ENCODE results near the gene SESN2.

Gene SESN2

GRCh38 chr1:28259252-28259933 lies at the start of gene SESN2:
Gene SESN2 (plus strand): TSS chr1:28259518. CDS start chr1:28259848, 330 bp downstream.
- H3K27ac ChIP-seq (ENCODE audit: low read depth, low read length) = peak within 1 kb of the TSS; percentile 96
- H3K36me3 ChIP-seq (ENCODE audit: control insufficient read depth, insufficient read depth, low read length) = no peaks in the 10 kb centered on the region
- H3K27me3 ChIP-seq (ENCODE audit: control insufficient read depth, insufficient read depth, low read length) = no peaks in the 10 kb centered on the region
- H3K9me3 ChIP-seq (ENCODE audit: control insufficient read depth, insufficient read depth, low read depth, low read length) = no peaks in the 10 kb centered on the region
- H3K4me1 ChIP-seq (ENCODE audit: control insufficient read depth, insufficient read depth, low read length) = peaks cover 28% of the 10 kb centered on the region
- peak within 1 kb of the TSS; percentile 94 for H3K9ac ChIP-seq (ENCODE audit: low read length)
- peak within 1 kb of the TSS; percentile 95 for H3K4me3 ChIP-seq (ENCODE audit: low read depth, low read length)

DNA sequence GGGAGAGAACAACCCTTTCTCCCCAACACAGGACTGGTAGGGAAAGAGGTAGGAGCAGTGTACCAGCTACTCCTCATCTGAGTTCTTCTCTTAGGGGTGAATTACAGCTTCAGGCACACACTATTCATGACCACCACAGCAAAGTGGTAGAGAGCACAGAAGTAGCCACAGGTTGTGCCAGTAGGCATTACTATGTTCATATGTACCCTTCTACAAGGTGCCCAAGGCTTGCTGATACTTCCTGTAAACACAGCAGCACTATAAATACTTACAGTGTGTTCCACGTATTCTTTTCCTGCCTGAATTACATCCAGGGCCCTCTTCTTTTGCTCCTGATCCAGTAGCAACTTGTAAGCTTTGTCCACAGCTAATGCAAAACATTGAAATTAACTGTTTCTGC lies 49.6 kb upstream of the SESN2 start:
- peaks cover 59% of the 10 kb centered on the region for H3K36me3 ChIP-seq (ENCODE audit: control insufficient read depth, insufficient read depth, low read length)

DNA sequence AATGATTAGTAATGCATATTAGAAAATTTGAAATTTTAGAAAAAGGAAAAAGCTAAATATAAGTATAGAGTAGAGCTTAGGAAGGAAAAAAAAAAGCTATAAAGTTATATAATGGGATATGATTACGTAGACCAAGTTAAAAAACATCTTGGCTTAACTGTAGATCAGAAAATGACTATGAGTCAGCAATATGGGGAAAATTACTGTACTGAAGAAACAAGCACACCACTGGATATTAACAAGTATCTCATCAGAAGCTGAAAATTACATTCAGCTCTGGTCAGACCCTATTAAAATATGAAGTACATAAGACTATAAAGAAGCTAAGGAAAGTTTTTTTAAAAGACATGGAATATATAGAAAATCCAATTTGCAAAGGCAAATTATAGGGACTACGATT lies 46.0 kb upstream of the SESN2 start:
- Histone ChIP-seq H3K4me1 (ENCODE audit: control insufficient read depth, insufficient read depth, low read length) (no peaks in the 10 kb centered on the region), H3K9me3 (ENCODE audit: control insufficient read depth, insufficient read depth, low read depth, low read length) (no peaks in the 10 kb centered on the region), H3K36me3 (ENCODE audit: control insufficient read depth, insufficient read depth, low read length) (peaks cover 41% of the 10 kb centered on the region), H3K27me3 (ENCODE audit: control insufficient read depth, insufficient read depth, low read length) (no peaks in the 10 kb centered on the region), H3K27ac (ENCODE audit: low read depth, low read length) (no peak overlapping the region), H3K9ac (ENCODE audit: low read length) (no peak overlapping the region), H3K4me3 (ENCODE audit: low read depth, low read length) (no peak overlapping the region)

More for the DNA sequence above, 49.6 kb upstream of the SESN2 start:
- Histone ChIP-seq H3K9me3 (ENCODE audit: control insufficient read depth, insufficient read depth, low read depth, low read length) (no peaks in the 10 kb centered on the region), H3K4me1 (ENCODE audit: control insufficient read depth, insufficient read depth, low read length) (no peaks in the 10 kb centered on the region), H3K27me3 (ENCODE audit: control insufficient read depth, insufficient read depth, low read length) (no peaks in the 10 kb centered on the region), H3K27ac (ENCODE audit: low read depth, low read length) (no peak overlapping the region), H3K4me3 (ENCODE audit: low read depth, low read length) (no peak overlapping the region), H3K9ac (ENCODE audit: low read length) (no peak overlapping the region)

DNA sequence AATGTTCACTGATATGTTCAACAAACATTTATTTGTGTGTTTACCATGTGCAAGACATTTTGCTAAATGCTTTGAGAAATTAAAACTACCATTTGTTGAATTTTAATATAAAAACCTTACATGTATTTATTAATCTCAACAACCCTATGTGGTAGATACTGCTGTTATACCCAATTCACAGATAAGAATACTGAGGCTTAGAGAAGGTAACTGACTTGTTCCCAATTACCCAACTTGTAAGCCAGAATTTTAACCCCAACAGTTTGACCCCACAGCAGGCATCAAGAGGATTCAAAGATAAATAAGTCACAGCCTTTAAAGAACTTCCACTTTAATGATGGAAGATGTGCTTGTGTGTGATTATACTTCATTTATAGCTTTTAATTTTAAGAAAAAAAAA lies 30.2 kb upstream of the SESN2 start:
- no peaks in the 10 kb centered on the region for H3K4me1 ChIP-seq (ENCODE audit: control insufficient read depth, insufficient read depth, low read length)
- H3K36me3 ChIP-seq (ENCODE audit: control insufficient read depth, insufficient read depth, low read length) = peaks cover 55% of the 10 kb centered on the region
- no peak overlapping the region for H3K9ac ChIP-seq (ENCODE audit: low read length)
- H3K27ac ChIP-seq (ENCODE audit: low read depth, low read length) = no peak overlapping the region
- H3K4me3 ChIP-seq (ENCODE audit: low read depth, low read length) = no peak overlapping the region
- no peaks in the 10 kb centered on the region for H3K9me3 ChIP-seq (ENCODE audit: control insufficient read depth, insufficient read depth, low read depth, low read length)
- no peaks in the 10 kb centered on the region for H3K27me3 ChIP-seq (ENCODE audit: control insufficient read depth, insufficient read depth, low read length)

DNA sequence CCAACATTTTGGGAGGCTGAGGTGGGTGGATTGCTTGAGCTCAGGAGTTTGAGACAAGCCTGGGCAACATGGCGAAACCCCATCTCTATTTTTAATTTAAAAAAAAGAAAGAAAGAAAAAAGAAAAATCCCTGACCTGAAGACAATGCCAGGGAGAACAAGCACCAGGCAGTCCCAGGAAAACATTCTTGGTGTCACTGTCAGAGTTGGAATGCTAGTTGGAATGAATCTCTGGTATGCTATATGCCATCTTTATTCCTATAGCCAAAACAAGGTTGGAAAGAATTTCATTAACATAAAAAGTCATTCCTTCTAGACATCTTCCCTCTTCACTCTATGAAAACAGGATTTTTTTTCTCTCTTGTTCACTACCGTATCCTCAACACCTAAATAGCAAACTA lies 29.3 kb upstream of the SESN2 start:
- H3K9ac ChIP-seq (ENCODE audit: low read length) = no peak overlapping the region
- no peaks in the 10 kb centered on the region for H3K4me1 ChIP-seq (ENCODE audit: control insufficient read depth, insufficient read depth, low read length)
- no peaks in the 10 kb centered on the region for H3K27me3 ChIP-seq (ENCODE audit: control insufficient read depth, insufficient read depth, low read length)
- H3K36me3 ChIP-seq (ENCODE audit: control insufficient read depth, insufficient read depth, low read length) = peaks cover 50% of the 10 kb centered on the region
- no peaks in the 10 kb centered on the region for H3K9me3 ChIP-seq (ENCODE audit: control insufficient read depth, insufficient read depth, low read depth, low read length)
- no peak overlapping the region for H3K27ac ChIP-seq (ENCODE audit: low read depth, low read length)
- no peak overlapping the region for H3K4me3 ChIP-seq (ENCODE audit: low read depth, low read length)

DNA sequence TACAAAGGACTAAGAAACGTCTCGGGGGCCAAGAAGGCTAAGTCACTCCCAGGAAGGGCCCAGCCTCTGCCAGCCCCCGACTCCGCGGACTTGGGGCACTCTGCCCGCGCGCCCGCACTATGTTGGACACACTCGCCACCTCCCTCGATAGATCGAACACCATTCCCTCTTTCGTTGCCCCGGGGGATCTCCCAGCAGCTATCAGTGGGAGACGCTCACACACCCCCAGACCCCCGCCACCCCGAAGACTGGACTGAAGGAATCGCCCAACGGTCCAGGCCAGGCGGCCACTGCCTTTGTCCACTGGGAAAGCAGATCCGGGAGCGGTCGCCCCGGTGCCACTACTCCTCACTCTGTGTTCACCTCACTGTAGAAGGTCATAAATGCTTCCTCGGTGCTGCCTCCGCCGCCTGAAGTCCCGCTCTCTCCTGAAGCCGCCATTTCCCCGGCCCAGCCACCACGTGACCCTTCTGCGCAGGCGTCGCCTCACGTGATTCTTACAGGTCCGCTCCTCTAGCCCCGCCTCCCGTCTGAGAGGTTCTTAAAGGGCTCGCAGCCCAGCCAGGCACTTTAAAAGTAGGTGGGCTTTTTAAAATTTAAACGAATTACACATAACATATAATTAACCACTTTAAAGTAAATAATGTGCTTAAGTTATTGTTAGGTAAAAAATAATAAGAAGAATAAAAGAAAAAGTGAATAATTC lies 26.6 kb upstream of the SESN2 start, which contains the start of gene DNAJC8:
Gene DNAJC8, minus strand, starts transcription at position 472 of the 706 bp plus-strand sequence. Its CDS starts 31 bp downstream, at position 441.
- Histone ChIP-seq H3K36me3 (ENCODE audit: control insufficient read depth, insufficient read depth, low read length) (peaks cover 32% of the 10 kb centered on the region), H3K4me3 (ENCODE audit: low read depth, low read length) (peak within 1 kb of the TSS; percentile 100), H3K9me3 (ENCODE audit: control insufficient read depth, insufficient read depth, low read depth, low read length) (no peaks in the 10 kb centered on the region), H3K4me1 (ENCODE audit: control insufficient read depth, insufficient read depth, low read length) (peaks cover 5% of the 10 kb centered on the region; the same call in 1 of the 2 replicates), H3K27me3 (ENCODE audit: control insufficient read depth, insufficient read depth, low read length) (no peaks in the 10 kb centered on the region), H3K27ac (ENCODE audit: low read depth, low read length) (peak within 1 kb of the TSS; percentile 84; the same call in 1 of the 2 replicates), H3K9ac (ENCODE audit: low read length) (peak within 1 kb of the TSS; percentile 99)

- no peak overlapping the region for H3K9ac ChIP-seq (ENCODE audit: low read length)
These were observed 26.1 kb upstream of the SESN2 start for GRCh38 chr1:28233264-28233606.

DNA sequence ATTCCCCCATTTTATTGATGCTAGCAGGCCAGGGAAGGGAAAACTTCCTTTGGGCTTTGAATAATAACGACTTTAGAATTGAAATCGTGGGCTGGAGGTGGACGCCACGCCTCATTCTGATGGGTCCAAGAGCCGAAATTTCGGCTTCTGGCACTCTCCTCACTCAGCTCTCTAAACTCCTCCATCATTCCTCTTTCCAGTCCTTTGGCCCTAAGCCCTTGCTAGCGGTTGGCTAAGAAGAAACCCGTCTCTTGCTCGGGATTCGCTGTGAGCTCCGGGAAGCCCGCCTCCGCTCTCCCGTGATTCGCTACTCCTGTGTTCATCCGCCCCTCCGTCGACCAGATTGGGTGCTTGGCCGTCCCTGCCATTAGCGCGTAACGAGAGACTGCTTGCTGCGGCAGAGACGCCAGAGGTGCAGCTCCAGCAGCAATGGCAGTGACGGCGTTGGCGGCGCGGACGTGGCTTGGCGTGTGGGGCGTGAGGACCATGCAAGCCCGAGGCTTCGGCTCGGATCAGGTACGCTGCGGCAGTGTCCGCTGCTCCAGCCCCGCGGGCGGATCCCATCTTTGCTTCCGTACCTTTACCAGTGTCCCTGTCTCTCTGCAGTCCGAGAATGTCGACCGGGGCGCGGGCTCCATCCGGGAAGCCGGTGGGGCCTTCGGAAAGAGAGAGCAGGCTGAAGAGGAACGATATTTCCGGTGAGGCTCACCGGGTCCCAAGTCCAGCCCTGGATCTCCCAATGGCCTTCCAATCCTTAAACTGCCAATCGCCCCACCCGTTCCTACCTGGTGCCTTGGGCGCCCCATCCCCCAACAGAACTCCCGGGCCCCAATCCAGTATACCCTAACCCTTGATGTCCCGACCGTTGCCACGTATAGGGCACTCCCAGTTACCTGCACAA lies 23.3 kb upstream of the SESN2 start, which contains the start of gene ATP5IF1:
Gene ATP5IF1, plus strand, starts transcription at position 370 of the 901 bp plus-strand sequence. Its CDS starts 60 bp downstream, at position 430.
- Histone ChIP-seq H3K4me1 (ENCODE audit: control insufficient read depth, insufficient read depth, low read length) (peaks cover 5% of the 10 kb centered on the region; the same call in 1 of the 2 replicates), H3K27me3 (ENCODE audit: control insufficient read depth, insufficient read depth, low read length) (no peaks in the 10 kb centered on the region), H3K9ac (ENCODE audit: low read length) (peak within 1 kb of the TSS; percentile 97), H3K36me3 (ENCODE audit: control insufficient read depth, insufficient read depth, low read length) (peaks cover 16% of the 10 kb centered on the region), H3K27ac (ENCODE audit: low read depth, low read length) (peak within 1 kb of the TSS; percentile 75), H3K4me3 (ENCODE audit: low read depth, low read length) (peak within 1 kb of the TSS; percentile 93), H3K9me3 (ENCODE audit: control insufficient read depth, insufficient read depth, low read depth, low read length) (no peaks in the 10 kb centered on the region)

More at GRCh38 chr1:28233264-28233606, 26.1 kb upstream of the SESN2 start:
- peak overlapping the region; percentile 100; the same call in 1 of the 2 replicates for H3K4me3 ChIP-seq (ENCODE audit: low read depth, low read length)
- no peaks in the 10 kb centered on the region for H3K27me3 ChIP-seq (ENCODE audit: control insufficient read depth, insufficient read depth, low read length)
- H3K27ac ChIP-seq (ENCODE audit: low read depth, low read length) = no peak overlapping the region
- H3K9me3 ChIP-seq (ENCODE audit: control insufficient read depth, insufficient read depth, low read depth, low read length) = no peaks in the 10 kb centered on the region
- peaks cover 5% of the 10 kb centered on the region; the same call in 1 of the 2 replicates for H3K4me1 ChIP-seq (ENCODE audit: control insufficient read depth, insufficient read depth, low read length)
- H3K36me3 ChIP-seq (ENCODE audit: control insufficient read depth, insufficient read depth, low read length) = peaks cover 32% of the 10 kb centered on the region

- H3K27me3 ChIP-seq (ENCODE audit: control insufficient read depth, insufficient read depth, low read length) = no peaks in the 10 kb centered on the region
- H3K4me1 ChIP-seq (ENCODE audit: control insufficient read depth, insufficient read depth, low read length) = peaks cover 5% of the 10 kb centered on the region; the same call in 1 of the 2 replicates
- H3K27ac ChIP-seq (ENCODE audit: low read depth, low read length) = peak overlapping the region; percentile 75; the same call in 1 of the 2 replicates
These were observed 22.5 kb upstream of the SESN2 start for GRCh38 chr1:28236656-28237322.

DNA sequence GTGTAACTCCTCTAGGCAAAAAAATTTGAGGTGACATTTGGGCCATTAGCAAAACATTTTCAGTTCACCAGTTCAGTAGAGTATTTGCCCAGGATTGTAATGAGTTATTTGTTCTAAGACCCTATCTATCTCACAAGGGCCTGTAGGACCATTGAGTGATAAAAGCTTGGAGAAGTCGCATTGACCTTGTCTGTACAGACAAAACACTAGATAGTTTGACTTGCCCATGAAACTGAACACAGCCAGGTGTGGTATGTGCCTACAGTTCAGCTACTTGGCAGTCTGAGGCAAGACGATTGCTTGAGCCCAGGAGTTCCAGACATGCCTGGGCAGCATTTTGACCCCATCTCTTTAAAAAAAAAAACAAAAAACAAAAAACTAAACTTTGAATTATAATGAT lies 20.3 kb upstream of the SESN2 start:
- peaks cover 5% of the 10 kb centered on the region; the same call in 1 of the 2 replicates for H3K4me1 ChIP-seq (ENCODE audit: control insufficient read depth, insufficient read depth, low read length)
- H3K9ac ChIP-seq (ENCODE audit: low read length) = no peak overlapping the region
- no peak overlapping the region; the same call in 1 of the 2 replicates for H3K27ac ChIP-seq (ENCODE audit: low read depth, low read length)
- H3K4me3 ChIP-seq (ENCODE audit: low read depth, low read length) = no peak overlapping the region
- H3K9me3 ChIP-seq (ENCODE audit: control insufficient read depth, insufficient read depth, low read depth, low read length) = no peaks in the 10 kb centered on the region
- peaks cover 16% of the 10 kb centered on the region for H3K36me3 ChIP-seq (ENCODE audit: control insufficient read depth, insufficient read depth, low read length)
- no peaks in the 10 kb centered on the region for H3K27me3 ChIP-seq (ENCODE audit: control insufficient read depth, insufficient read depth, low read length)

More at GRCh38 chr1:28236656-28237322, 22.5 kb upstream of the SESN2 start:
- H3K4me3 ChIP-seq (ENCODE audit: low read depth, low read length) = peak overlapping the region; percentile 93
- H3K36me3 ChIP-seq (ENCODE audit: control insufficient read depth, insufficient read depth, low read length) = peaks cover 16% of the 10 kb centered on the region
- H3K9ac ChIP-seq (ENCODE audit: low read length) = peak overlapping the region; percentile 97
- no peaks in the 10 kb centered on the region for H3K9me3 ChIP-seq (ENCODE audit: control insufficient read depth, insufficient read depth, low read depth, low read length)
